ENCODE results near the gene DCX.
"Not testable (repeated sequence)": the region's sequence is repeated elsewhere in the genome, so short reads cannot be mapped to it uniquely, and the experiment has no call there.

Gene DCX

GRCh38 chrX:111365770-111366325, 46.1 kb downstream of the DCX start:
- DNase-seq = no peak

GRCh38 chrX:111363741-111364140, 48.3 kb downstream of the DCX start:
- no peak for DNase-seq

DNA sequence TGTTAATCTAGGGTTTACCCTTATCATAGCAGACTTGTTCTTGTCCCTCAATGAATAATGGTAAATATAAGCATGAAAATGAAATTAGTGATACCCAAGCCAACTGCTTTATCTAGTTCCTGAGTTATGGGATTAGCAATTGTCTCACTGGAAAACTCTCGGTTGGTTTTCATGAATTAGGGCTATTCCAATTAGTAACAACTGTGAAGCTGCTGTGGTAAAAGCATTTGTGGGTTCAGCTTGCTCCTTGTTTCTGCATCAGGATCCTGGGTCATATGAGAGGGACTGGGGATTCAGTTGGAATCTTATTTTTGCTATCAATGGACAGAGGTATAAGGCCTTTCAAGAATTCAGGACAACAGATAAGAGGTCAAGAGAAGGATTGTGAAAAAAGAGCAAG, 50.2 kb downstream of the DCX start:
- DNase-seq = no peak

GRCh38 chrX:111360839-111361238, 51.2 kb downstream of the DCX start:
- no peak for DNase-seq

DNA sequence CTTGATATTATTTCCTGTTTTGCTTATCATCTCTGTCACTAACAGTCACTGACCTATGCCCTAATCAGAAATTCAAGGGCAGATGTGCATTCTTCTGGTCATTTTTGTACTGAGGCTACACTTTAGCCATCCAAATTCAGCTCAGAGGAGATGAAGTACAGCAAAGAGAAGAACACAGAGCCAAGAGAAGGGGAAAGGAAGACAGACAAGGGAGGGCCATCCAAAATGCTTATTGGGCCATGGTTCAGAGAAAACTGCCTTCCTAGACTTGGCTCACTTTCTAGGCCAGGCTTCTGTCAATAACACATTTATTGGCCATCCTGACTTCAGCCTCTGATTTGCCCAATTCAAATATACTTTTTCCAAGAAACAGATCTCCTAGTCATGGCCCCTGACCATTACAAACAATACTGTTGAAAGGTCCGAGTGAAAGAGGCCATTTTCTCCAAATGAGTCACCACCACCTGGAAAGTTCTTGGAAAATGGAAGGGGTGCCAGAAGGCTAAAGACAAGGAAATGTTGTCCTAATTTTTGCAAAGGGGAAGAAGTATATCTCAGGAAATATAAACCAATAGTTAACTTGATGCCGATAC, 56.4 kb downstream of the DCX start:
- no peak for DNase-seq

- no peak for DNase-seq
Observed at GRCh38 chrX:111354496-111354895, 57.5 kb downstream of the DCX start.

GRCh38 chrX:111353793-111354192, 58.2 kb downstream of the DCX start:
- DNase-seq = no peak

GRCh38 chrX:111352424-111352823, 59.6 kb downstream of the DCX start:
- DNase-seq = peak; percentile 6 to 7

- DNase-seq = no peak
Observed at GRCh38 chrX:111349934-111350333, 62.1 kb downstream of the DCX start.

DNA sequence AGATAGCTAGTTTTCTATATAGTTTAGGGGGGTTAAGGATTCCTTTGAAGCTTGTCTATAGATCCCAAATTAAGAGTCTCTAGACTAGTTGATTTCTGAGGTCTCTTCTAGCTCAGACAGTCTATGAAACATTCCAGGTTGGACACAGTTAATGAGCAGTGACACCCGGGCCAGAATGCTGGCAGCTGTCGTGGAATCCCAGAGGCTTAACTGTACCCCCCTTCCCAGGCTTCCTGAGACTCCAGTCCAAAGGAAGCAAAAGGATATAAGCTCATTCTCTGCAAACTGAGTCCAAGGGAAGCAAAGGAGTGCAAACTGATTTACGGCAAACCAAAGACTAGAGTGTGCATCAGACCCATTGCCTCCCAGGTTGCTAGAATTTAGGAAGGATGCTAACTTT, 62.9 kb downstream of the DCX start:
- no peak for DNase-seq

GRCh38 chrX:111348429-111348828, 63.6 kb downstream of the DCX start:
- no peak for DNase-seq

- DNase-seq = not testable (repeated sequence)
Observed at GRCh38 chrX:111346150-111346549, 65.8 kb downstream of the DCX start.

DNA sequence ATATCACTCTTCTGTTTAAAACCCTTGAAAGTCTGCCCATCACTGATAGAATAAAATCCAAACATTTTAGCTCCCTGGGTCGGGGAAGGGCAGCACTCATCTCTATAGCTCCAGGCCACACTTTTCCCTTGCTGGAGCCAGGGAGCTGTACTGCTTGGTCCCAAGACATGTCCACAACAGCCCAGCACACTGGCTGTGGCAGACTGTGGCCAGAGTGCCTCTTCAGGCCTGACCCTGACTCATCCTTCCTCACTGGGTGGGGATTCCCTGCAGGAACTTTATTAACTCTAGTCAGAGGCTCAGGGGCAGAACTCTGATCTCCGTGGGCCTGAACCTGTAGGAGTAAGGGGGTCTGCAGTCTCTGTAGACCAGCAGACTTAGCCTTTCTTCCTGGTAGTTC, 71.9 kb downstream of the DCX start:
- no peak for DNase-seq

DNA sequence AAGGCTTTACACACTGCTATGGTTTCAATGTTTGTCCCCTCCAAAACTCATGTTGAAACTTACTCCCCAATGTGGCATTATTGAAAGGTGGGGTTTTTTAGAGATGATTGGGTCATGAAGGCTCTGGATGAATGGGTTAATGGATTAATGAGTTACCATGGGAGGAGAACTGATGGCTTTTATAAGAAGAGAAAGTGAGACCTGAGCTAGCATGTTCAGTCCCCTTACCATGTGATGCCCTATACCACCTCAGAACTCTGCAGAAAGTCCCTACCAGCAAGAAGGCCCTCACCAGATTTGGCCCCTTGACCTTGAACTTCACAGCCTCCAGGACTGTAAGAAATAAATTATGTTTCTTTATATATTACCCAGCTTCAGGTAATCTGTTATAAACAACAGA, 72.8 kb downstream of the DCX start:
- no peak for DNase-seq

DNA sequence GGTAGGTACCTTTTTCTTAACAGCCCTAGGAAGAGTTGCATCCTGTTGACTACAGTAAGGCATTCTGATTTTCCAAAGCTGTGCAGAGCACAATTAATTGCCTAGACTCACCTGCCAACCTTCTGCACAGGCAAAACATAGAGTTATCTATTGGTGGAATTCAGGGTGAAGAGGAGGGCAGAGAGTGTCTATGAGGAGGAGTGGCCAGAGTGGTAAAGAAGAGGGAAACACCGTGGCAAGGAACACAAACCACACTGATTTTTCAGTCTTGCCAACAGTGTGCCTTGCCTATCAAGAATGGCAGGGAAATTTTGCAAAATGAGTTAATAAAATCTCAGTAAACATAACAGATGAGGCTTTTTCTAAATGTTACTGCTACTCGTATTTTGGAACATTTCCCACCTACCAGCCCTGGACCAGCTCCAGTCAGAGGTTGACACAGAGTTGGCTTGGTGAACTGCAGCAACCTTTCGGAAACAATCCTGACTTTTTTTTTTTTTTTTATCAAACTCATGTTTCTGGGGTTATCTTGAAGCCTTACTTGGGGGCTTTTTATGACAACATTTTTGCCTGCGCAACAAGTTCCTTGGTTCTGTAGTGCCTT, 73.8 kb downstream of the DCX start:
- DNase-seq = no peak

DNA sequence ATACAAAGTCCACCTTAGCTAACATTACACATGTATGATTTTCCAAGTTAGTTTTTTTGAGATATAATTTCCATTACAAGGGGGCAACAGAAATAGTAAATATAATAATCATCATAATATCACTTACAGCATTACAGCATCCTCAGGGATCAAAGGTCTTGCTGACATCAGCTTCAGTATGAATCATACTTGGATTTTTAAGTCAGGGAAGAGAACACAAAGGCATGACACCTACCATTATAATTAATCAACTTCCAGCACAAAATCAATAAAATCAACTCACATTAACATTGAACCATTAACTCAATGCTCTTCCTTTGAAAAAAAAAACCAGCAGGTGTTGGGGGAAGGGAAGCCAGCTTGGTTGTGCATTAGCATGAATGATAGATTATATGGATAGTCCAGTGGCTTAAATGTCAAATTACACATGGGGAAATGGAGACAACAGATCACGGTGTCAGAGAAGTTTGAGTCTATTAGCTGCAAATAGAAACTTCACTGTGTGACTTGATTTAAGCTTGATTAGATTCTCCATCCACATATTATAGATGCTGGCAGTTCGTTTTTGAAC, 74.8 kb downstream of the DCX start:
- no peak for DNase-seq

DNA sequence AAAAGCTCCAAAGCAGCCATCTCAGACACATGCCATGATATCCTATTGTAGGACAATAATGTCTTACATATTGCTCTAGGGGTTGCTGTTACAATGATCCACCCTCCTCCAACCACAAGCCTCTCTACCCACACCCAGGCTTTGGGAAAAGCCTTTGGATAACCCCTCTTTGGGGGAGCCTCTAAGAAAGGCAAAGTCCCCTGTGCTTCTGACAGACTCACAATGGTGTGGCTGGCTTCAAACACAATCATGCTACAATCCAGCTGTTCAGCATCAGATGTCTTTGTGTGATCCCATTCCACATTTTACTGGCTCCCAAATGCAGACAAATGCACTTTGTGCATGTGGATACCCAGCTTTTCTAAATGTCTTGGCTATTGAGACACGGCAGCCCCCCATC, 75.9 kb downstream of the DCX start:
- no peak for DNase-seq

DNA sequence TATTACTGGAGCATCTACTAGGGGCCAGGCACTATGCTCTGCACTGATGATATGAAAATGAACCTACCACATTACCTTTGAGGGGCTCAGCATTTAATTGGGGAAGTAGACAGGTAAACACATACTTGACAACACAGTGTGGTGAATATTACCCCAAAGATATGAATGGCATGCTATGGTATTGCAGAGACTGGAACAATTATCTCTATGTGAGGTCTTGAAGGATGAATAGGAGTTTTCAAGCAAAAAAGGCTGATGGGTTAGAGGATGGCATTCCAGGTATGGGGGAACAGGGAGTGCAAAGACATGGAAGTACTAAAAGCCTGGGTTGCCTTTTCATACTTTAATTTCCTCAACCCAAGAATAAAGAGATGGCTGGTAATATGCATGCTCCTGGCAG, 82.6 kb downstream of the DCX start:
- no peak for DNase-seq

DNA sequence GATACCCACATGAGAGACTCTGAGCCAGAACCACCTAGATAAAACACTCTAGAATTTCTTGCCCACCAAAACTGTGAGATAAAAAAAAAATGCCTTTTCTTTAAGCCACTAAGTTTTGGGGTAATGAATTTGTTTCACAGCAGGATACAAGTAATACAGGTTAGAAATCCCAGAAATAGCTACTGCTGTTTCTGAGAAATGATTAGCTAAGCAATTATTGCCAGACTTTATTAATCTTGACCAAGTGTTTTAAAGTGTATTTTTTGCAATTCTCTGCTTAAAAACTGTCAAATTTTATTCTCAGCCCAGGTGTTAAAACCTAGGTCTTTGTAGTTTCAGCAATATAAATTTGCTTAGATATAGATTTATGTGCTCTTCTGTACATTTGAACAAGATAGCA, 83.1 kb downstream of the DCX start:
- DNase-seq = no peak

- DNase-seq = no peak
Observed at GRCh38 chrX:111322231-111322855, 89.6 kb downstream of the DCX start.

- DNase-seq = no peak
Observed at GRCh38 chrX:111319451-111319850, 92.5 kb downstream of the DCX start.

GRCh38 chrX:111318901-111319300, 93.1 kb downstream of the DCX start:
- no peak for DNase-seq

- DNase-seq = no peak
Observed at GRCh38 chrX:111309083-111309482, 102.9 kb downstream of the DCX start.

GRCh38 chrX:111308039-111308438, 104.0 kb downstream of the DCX start:
- DNase-seq = no peak
